HCT116 (cell line): ENCODE data around the gene IGSF9. TPM values are rescaled to one million over a fixed set of nuclear protein-coding genes. Genes with fewer than 3 reads are reported as not detected.

Experiments used
- ATAC-seq: fragments of 200-7000 bp; cut with Tn5 transposase; 2 replicates; pipeline ENCODE4 v1.9.1; 2020; ENCODE audit warnings: mild to moderate bottlenecking, moderate library complexity
- Bru-seq: library from RNA; stranded (reverse); fragments of 400-500 nt; gene quantifications from one replicate; lab custom pipeline; 2021; lab: Mats Ljungman, UMichigan
- BruChase-seq, 2 experiments: library from RNA; stranded (reverse); fragments of 400-500 nt; gene quantifications; one replicate each; lab custom pipeline; 2021; lab: Mats Ljungman, UMichigan
- BruUV-seq: library from RNA; stranded (reverse); fragments of 400-500 nt; replicated peaks from 2 replicates; lab custom pipeline; 2021; lab: Mats Ljungman, UMichigan
- CTCF ChIA-PET: fragments of 300-600 bp; sonication (Branson Sonifier 250); formaldehyde crosslinking; loops from one replicate; lab custom pipeline; 2021; ENCODE audit warnings: antibody characterized with exemption; lab: Charles Lee
- POLR2A ChIA-PET: fragments of 300-600, 350-600 bp; sonication (Branson Sonifier 250); formaldehyde crosslinking; loops from one replicate; lab custom pipeline; 2021; ENCODE audit warnings: antibody characterized with exemption; lab: Charles Lee
- RAD21 ChIA-PET, 2 experiments: fragments of 300-600 bp; sonication (Branson Sonifier 250); formaldehyde crosslinking; loops; one replicate each; lab custom pipeline; 2023; ENCODE audit warnings: low total read pairs in 2 of 2; ENCODE audit not compliant: uncharacterized antibody in 2 of 2, unreplicated experiment in 2 of 2, low non-redundant PET in 1 of 2; lab: Charles Lee
- DNase-seq: peaks from one replicate; pipeline ENCODE4 v3.0.0-alpha.2; 2010; ENCODE audit warnings: low read depth, low spot score
- H2AFZ ChIP-seq: fragments of 200-600 bp; shearing (Covaris generic), sonication (generic); 2 replicates; pipeline ENCODE4 v1.6.1; 2017; ENCODE audit warnings: low read depth, mixed run types, mixed read lengths, antibody characterized with exemption, low read length; ENCODE audit not compliant: poor library complexity, severe bottlenecking
- H3K27ac ChIP-seq: 2 replicates; pipeline ENCODE4 v1.5.1; 2012; ENCODE audit warnings: low read depth, low read length
- H3K27me3 ChIP-seq: fragments of 200-600 bp; sonication (generic); 2 replicates; pipeline ENCODE4 v1.6.1; 2016; ENCODE audit warnings: mixed run types, low read length, mixed read lengths; ENCODE audit not compliant: insufficient read depth
- H3K36me3 ChIP-seq, 2 experiments: fragments of 200-500 bp in 1 of 2; fragments of 200-600 bp in 1 of 2; sonication (Bioruptor generic) in 1 of 2; sonication (generic) in 1 of 2; 2 replicates each; pipeline versions ENCODE4 v1.5.1 to v1.6.1; 2014 to 2016; ENCODE audit warnings: low read length in 2 of 2, inconsistent platforms in 1 of 2, mixed read lengths in 1 of 2, mixed run types in 1 of 2; ENCODE audit not compliant: insufficient read depth in 2 of 2, control insufficient read depth in 1 of 2
- H3K4me1 ChIP-seq, 2 experiments: fragments of 200-600 bp in 1 of 2; sonication (generic) in 1 of 2; 2 replicates each; pipeline versions ENCODE4 v1.5.1 to v1.6.1; 2012 to 2017; ENCODE audit warnings: low read length in 2 of 2, inconsistent platforms in 1 of 2, mild to moderate bottlenecking in 1 of 2, mixed read lengths in 1 of 2, mixed run types in 1 of 2, moderate library complexity in 1 of 2; ENCODE audit not compliant: insufficient read depth in 2 of 2, control insufficient read depth in 1 of 2
- H3K4me2 ChIP-seq: fragments of 200-600 bp; sonication (generic); 2 replicates; pipeline ENCODE4 v1.6.1; 2017; ENCODE audit warnings: mixed run types, low read length, mixed read lengths
- H3K4me3 ChIP-seq, 2 experiments: fragments of 200-600 bp in 1 of 2; sonication (generic) in 1 of 2; replicated peaks in 1 of 2; 2 replicates each; pipeline ENCODE4 v1.5.1; 2011 to 2016; ENCODE audit warnings: low read length in 2 of 2, control low read depth in 1 of 2, low read depth in 1 of 2, mild to moderate bottlenecking in 1 of 2, mixed read lengths in 1 of 2, mixed run types in 1 of 2
- H3K79me2 ChIP-seq: fragments of 200-600 bp; sonication (generic); 2 replicates; pipeline ENCODE4 v1.6.1; 2017; ENCODE audit warnings: mild to moderate bottlenecking, mixed run types, low read length, moderate library complexity, mixed read lengths; ENCODE audit not compliant: insufficient read depth
- H3K9ac ChIP-seq: fragments of 200-600 bp; sonication (generic); 2 replicates; pipeline ENCODE4 v1.6.1; 2016; ENCODE audit warnings: low read length, mixed read lengths
- H3K9me2 ChIP-seq: fragments of 200-600 bp; sonication (generic), shearing (Covaris generic); 2 replicates; pipeline ENCODE4 v1.6.1; 2017; ENCODE audit warnings: mixed run types, mild to moderate bottlenecking, moderate library complexity; ENCODE audit not compliant: insufficient read depth
- H3K9me3 ChIP-seq, 2 experiments: fragments of 200-500 bp in 1 of 2; fragments of 200-600 bp in 1 of 2; sonication (Bioruptor generic) in 1 of 2; sonication (generic) in 1 of 2; 2 replicates each; pipeline ENCODE4 v1.6.1; 2014 to 2017; ENCODE audit warnings: low read length in 2 of 2, mixed read lengths in 2 of 2, inconsistent platforms in 1 of 2, low read depth in 1 of 2, mild to moderate bottlenecking in 1 of 2, mixed run types in 1 of 2, moderate library complexity in 1 of 2; ENCODE audit not compliant: control insufficient read depth in 1 of 2, insufficient read depth in 1 of 2
- H4K20me1 ChIP-seq: fragments of 200-600 bp; sonication (generic), shearing (Covaris generic); 2 replicates; pipeline ENCODE4 v1.6.1; 2017; ENCODE audit warnings: mixed run types, mild to moderate bottlenecking, moderate library complexity; ENCODE audit not compliant: insufficient read depth
- CBX3 ChIP-seq: IDR thresholded peaks from 2 replicates; pipeline ENCODE4 v1.6.1; 2012; ENCODE audit warnings: low read depth
- CEBPB ChIP-seq: IDR thresholded peaks from 2 replicates; pipeline ENCODE4 v1.6.1; 2012; ENCODE audit warnings: low read depth
- EGR1 ChIP-seq: IDR thresholded peaks from 2 replicates; pipeline ENCODE4 v1.6.1; 2012; ENCODE audit warnings: low read depth
- ELF1 ChIP-seq: IDR thresholded peaks from 2 replicates; pipeline ENCODE4 v1.6.1; 2012; ENCODE audit warnings: low read depth, borderline replicate concordance
- EZH2 ChIP-seq: fragments of 200-600 bp; sonication (generic); IDR thresholded peaks from 2 replicates; pipeline ENCODE4 v1.6.1; 2017; ENCODE audit warnings: antibody characterized with exemption, mixed run types
- EZH2phosphoT487 ChIP-seq: fragments of 200-600 bp; IDR thresholded peaks from 2 replicates; pipeline ENCODE4 v1.6.1; 2018; ENCODE audit warnings: antibody characterized with exemption, borderline replicate concordance
- FOSL1 ChIP-seq: IDR thresholded peaks from 2 replicates; pipeline ENCODE4 v1.6.1; 2012; ENCODE audit warnings: low read depth
- POLR2A ChIP-seq: IDR thresholded peaks from 2 replicates; pipeline ENCODE4 v1.7.0; 2011; ENCODE audit warnings: borderline replicate concordance; ENCODE audit not compliant: insufficient read depth, insufficient read length; ENCODE audit errors: extremely low read depth
- RAD21 ChIP-seq: IDR thresholded peaks from 2 replicates; pipeline ENCODE4 v1.6.1; 2012; ENCODE audit warnings: low read depth, mild to moderate bottlenecking
- SP1 ChIP-seq: IDR thresholded peaks from 2 replicates; pipeline ENCODE4 v1.6.1; 2012; ENCODE audit warnings: low read depth
- SRF ChIP-seq: IDR thresholded peaks from 2 replicates; pipeline ENCODE4 v1.6.1; 2012; ENCODE audit warnings: low read depth
- TCF7L2 ChIP-seq: IDR thresholded peaks from 2 replicates; pipeline ENCODE4 v1.7.0; 2011; ENCODE audit warnings: borderline replicate concordance, inconsistent platforms; ENCODE audit not compliant: insufficient read depth, insufficient read length; ENCODE audit errors: extremely low read depth
- ZFX ChIP-seq: fragments of 450-650 bp; IDR thresholded peaks from 2 replicates; pipeline ENCODE4 v1.6.1; 2017
- ZNF274 ChIP-seq: fragments of 200-500 bp; sonication (Bioruptor generic); IDR thresholded peaks from 2 replicates; pipeline ENCODE4 v1.6.1; 2014; ENCODE audit warnings: mild to moderate bottlenecking, low read depth, low read length, inconsistent platforms
- intact Hi-C: fragments of 100-400 bp; cut with micrococcal nuclease; formaldehyde crosslinking; loops from 2 replicates; pipeline ENCODE4 v1.10.0; 2022
- long read RNA-seq: library from polyadenylated mRNA; unstranded; transcript quantifications from one replicate; pipeline ENCODE4 v2.0.0, GENCODE V29; 2021; ENCODE audit not compliant: unreplicated experiment
- polyA plus RNA-seq: library from polyadenylated mRNA; unstranded; fragments of >200 nt; gene quantifications from 2 replicates; pipeline ENCODE4 v1.2.1, GENCODE V29; 2012; ENCODE audit warnings: missing spikeins
- total RNA-seq: library from RNA; stranded (reverse); gene quantifications from one replicate; pipeline ENCODE4 v1.2.1, GENCODE V29; 2021; ENCODE audit not compliant: unreplicated experiment
- TF ChIP-seq, protein P1 (sequence below): IDR thresholded peaks from 2 replicates; pipeline ENCODE4 v1.6.1; 2011; ENCODE audit warnings: mild to moderate bottlenecking, low read length, moderate library complexity; ENCODE audit not compliant: insufficient replicate concordance; ENCODE audit errors: extremely low read depth
- TF ChIP-seq, protein P2 (sequence below): IDR thresholded peaks from 2 replicates; pipeline ENCODE4 v1.6.1; 2012
- TF ChIP-seq, protein P3 (sequence below): IDR thresholded peaks from 2 replicates; pipeline ENCODE4 v1.6.1; 2012

The IGSF9 gene, protein sequence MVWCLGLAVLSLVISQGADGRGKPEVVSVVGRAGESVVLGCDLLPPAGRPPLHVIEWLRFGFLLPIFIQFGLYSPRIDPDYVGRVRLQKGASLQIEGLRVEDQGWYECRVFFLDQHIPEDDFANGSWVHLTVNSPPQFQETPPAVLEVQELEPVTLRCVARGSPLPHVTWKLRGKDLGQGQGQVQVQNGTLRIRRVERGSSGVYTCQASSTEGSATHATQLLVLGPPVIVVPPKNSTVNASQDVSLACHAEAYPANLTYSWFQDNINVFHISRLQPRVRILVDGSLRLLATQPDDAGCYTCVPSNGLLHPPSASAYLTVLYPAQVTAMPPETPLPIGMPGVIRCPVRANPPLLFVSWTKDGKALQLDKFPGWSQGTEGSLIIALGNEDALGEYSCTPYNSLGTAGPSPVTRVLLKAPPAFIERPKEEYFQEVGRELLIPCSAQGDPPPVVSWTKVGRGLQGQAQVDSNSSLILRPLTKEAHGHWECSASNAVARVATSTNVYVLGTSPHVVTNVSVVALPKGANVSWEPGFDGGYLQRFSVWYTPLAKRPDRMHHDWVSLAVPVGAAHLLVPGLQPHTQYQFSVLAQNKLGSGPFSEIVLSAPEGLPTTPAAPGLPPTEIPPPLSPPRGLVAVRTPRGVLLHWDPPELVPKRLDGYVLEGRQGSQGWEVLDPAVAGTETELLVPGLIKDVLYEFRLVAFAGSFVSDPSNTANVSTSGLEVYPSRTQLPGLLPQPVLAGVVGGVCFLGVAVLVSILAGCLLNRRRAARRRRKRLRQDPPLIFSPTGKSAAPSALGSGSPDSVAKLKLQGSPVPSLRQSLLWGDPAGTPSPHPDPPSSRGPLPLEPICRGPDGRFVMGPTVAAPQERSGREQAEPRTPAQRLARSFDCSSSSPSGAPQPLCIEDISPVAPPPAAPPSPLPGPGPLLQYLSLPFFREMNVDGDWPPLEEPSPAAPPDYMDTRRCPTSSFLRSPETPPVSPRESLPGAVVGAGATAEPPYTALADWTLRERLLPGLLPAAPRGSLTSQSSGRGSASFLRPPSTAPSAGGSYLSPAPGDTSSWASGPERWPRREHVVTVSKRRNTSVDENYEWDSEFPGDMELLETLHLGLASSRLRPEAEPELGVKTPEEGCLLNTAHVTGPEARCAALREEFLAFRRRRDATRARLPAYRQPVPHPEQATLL
- total RNA-seq (10.3 TPM), Bru-seq, nascent RNA (percentile 42 among the genes with signal in this experiment), BruChase-seq, experiment 1, labeled RNA remaining after a 6-hour chase (percentile 42 among the genes with signal in this experiment), BruChase-seq, experiment 2, labeled RNA remaining after a 2-hour chase (percentile 62 among the genes with signal in this experiment)
- polyA plus RNA-seq, result 3.9 and 4.4 TPM in 2 replicates
- long read RNA-seq, full-length matches to known transcripts, result 2 of 22 reads
- long read RNA-seq, partial matches to known transcripts, result 9 of 22 reads
- long read RNA-seq, other reads (novel, unspliced or antisense), result 11 of 22 reads

DNA sequence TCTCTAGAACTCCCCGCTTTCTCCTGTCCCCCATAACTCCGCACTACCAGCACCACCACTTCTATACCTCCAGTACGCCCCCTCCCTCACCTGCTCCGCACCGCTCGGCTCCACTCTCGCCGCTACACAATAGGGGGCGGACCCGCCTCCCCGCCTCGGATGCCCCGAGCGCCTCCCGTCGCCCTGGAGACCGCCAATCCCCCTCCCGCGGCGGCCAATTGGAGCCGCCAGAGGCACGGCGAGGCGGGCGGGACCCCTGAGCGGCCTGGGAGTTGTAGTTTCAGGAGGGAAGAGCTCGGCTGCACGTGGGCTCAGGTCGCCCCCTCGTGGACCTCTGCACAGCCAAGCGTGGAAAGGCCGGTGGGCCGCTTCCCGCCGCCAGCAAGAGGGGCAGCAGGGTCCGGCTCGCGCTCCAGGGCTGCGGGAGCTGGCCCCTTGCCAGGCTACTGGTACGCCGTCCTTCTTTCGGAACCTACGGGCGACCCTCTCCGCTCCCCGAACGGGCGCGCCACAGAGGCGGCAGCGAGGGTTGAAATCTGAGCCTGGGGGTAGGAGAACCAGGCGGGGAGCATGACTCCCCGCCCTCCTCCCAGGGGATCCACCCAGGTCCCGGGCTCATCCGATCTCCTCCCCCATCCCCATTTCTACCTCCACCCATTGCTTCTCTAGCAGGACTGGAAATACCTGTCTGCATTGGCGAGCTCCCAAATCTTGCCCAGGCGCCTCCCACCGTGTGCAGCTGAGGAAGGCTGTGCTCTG is at the start of gene IGSF9:
TSS of gene IGSF9 (minus strand) at position 131 of the 759 bp plus-strand sequence. CDS start 2,159 bp downstream, outside the sequence.
- ATAC-seq, result peak; percentile 94
- POLR2A ChIA-PET, result no interaction called here
- Histone ChIP-seq H3K27ac (peak within 1 kb of the TSS; percentile 64), H2AFZ (peak within 1 kb of the TSS; percentile 3), H3K9me3 (no peaks in the 10 kb centered on the region), H3K9me2 (no peaks in the 10 kb centered on the region), H4K20me1 (no peaks in the 10 kb centered on the region), H3K27me3 (no peaks in the 10 kb centered on the region), H3K79me2 (no peaks in the 10 kb centered on the region), H3K4me1 (peaks cover 14 to 25% of the 10 kb centered on the region in 2 experiments), H3K4me2 (peak within 1 kb of the TSS; percentile 91), H3K9ac (peak within 1 kb of the TSS; percentile 60), H3K36me3 (no peaks in the 10 kb centered on the region), H3K4me3 (peak within 1 kb of the TSS; percentile 54 to 63)
- CTCF ChIA-PET, result interaction anchor here (0.7 to 2.2 kb wide), 8 partner anchors 10 to 814 kb away, joined by 3 to 40 read pairs (median 3); no protein-coding TSS in a partner anchor
- intact Hi-C loops, result no loop called here
- RAD21 ChIA-PET, result interaction anchor here (1.8 to 2.0 kb wide), 2 partner anchors 62 kb away, joined by 5 read pairs; no protein-coding TSS in a partner anchor
- peak; percentile 78 for DNase-seq
- no TSS peak for BruUV-seq
- TF ChIP-seq RAD21 (peak; percentile 51), TCF7L2 (peak; percentile 17), CBX3 (peak; percentile 74), POLR2A (peak; percentile 41), SP1 (peak; percentile 91), ZFX (no peak; the same call in 1 of the 2 replicates), ZNF274 (no peak), ELF1 (no peak), CEBPB (no peak; the same call in 1 of the 2 replicates), FOSL1 (no peak), EGR1 (peak; percentile 45; the same call in 1 of the 2 replicates), SRF (no peak), EZH2phosphoT487 (no peak), EZH2 (no peak)
- TF ChIP-seq, protein P1, sequence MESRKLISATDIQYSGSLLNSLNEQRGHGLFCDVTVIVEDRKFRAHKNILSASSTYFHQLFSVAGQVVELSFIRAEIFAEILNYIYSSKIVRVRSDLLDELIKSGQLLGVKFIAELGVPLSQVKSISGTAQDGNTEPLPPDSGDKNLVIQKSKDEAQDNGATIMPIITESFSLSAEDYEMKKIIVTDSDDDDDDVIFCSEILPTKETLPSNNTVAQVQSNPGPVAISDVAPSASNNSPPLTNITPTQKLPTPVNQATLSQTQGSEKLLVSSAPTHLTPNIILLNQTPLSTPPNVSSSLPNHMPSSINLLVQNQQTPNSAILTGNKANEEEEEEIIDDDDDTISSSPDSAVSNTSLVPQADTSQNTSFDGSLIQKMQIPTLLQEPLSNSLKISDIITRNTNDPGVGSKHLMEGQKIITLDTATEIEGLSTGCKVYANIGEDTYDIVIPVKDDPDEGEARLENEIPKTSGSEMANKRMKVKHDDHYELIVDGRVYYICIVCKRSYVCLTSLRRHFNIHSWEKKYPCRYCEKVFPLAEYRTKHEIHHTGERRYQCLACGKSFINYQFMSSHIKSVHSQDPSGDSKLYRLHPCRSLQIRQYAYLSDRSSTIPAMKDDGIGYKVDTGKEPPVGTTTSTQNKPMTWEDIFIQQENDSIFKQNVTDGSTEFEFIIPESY, result peak; percentile 3
- TF ChIP-seq, protein P2, sequence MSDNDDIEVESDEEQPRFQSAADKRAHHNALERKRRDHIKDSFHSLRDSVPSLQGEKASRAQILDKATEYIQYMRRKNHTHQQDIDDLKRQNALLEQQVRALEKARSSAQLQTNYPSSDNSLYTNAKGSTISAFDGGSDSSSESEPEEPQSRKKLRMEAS, result peak; percentile 88
- TF ChIP-seq, protein P3, sequence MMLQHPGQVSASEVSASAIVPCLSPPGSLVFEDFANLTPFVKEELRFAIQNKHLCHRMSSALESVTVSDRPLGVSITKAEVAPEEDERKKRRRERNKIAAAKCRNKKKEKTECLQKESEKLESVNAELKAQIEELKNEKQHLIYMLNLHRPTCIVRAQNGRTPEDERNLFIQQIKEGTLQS, result no peak
